HG03060 (cell line): ENCODE data around the gene COL19A1.

Experiments
- ATAC-seq: cut with Tn5 transposase; IDR thresholded peaks from one replicate; pipeline ENCODE4 v1.9.1; 2021; ENCODE audit warnings: low read depth, moderate number of reproducible peaks; ENCODE audit not compliant: unreplicated experiment

COL19A1 gene

DNA sequence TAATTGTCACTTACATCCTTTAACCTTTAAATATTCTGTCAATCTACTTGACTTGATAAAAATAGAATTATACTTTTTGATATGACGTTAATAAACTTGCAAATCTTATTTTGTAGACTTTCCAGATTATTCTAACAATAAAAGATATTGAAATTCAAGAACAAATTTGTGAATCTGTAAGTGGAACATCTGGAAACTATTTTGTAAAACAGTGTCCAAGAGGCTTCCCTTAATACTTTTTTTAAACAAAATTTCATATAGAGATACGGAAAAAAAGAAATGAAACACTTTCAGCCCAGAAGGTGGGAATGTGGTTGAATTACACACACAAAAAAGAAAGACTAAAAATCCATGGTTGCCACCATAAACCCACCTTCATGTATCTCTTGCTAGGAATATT, 174.4 kb downstream of the COL19A1 start:
- ATAC-seq: no peak

DNA sequence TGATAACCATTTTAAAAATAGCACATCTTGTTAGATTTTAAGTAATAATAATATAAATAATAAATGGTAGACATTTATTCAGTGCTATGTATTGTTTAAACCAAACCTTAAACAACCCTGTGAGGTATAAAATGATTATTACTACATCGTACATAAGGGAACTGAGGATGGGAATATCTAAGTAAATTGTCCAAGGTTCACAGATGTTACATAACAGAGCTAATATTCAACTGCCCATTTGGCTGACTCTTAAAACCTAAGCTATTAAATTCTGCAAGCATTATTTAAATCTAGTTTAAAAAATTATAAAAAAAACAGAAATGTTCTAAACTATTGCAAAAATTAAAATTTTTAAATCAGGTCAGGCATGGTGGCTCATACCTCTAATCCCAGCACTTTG, 175.1 kb downstream of the COL19A1 start:
- ATAC-seq: no peak

GRCh38 chr6:70045413-70045812, 179.1 kb downstream of the COL19A1 start:
- ATAC-seq: no peak

DNA sequence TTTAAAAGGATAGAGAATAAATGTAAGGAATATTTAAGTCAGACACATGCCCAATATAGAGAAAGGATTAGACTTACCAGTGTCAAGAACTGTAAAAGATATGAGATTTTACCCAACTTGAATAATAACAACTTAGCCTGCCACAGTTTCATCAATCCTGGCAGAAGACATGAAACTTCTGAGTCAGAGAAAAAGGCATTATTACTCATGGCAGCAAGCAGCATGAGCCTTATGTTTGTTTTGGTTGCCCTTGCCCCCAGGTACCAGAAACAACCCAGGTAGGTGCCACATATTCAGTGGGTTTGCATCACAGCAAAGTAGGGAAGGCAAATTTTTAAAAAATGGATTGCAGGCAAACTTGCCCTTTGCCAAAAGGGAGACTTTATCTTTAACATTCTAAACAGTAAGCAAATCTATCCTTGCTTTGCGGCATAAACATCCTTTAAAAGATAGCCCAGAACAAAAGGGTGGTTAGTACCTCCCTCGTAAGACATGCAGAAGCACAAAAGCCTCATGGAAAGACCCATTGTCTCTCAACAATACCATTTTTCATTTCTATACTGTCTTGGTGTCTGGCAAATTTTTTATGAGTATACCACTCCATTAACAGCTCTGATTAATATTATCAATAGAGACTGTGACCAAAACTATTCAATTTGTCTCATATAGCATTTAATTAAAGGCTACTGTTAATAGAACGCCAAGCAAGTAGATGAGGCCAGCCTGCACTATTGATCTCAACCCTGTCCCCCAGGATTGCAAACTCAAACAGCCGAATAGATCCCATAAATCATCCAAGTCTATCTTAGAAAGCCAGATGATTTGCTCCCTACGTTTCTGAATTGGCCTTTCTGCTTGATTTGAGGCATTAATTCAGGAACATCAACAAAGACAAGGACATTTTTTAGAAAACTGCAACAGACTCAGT, 185.1 kb downstream of the COL19A1 start:
- ATAC-seq: no peak

DNA sequence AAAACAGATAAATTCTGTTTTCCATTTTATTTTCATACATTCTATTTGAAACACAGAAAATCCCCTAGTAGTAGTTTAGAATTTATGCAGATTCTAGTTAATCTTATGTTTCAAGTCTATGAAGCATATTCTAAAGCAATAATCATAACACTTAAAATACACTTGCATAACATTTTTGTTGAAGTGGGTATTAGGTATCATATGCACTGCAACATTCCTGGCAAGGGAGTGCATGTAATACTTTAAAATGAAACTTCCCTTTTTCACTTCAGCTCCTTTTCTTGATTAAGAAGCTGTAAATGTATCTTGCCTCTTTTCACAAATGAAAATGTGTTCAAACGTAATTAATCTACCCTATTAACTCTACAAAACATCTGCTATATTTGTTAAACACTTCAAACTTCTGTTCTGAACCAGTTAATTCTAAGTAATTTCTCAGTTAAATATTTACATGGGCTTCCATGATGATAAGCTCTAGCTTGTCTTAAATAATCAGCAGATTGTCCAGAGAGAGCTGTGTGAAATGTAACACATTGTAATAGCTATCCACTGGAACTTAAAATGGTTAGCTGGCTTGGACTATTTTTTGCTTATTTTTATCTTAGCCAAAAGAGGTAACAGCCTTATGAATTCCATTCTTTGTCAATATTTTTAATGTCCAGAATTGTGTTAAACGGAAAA, 192.8 kb downstream of the COL19A1 start:
- ATAC-seq: no peak

GRCh38 chr6:70060680-70061079, 194.3 kb downstream of the COL19A1 start:
- ATAC-seq: no peak

- ATAC-seq: no peak
Measured at GRCh38 chr6:70061546-70061945, 195.2 kb downstream of the COL19A1 start.

GRCh38 chr6:70062010-70062409, 195.7 kb downstream of the COL19A1 start:
- no peak for ATAC-seq

- ATAC-seq: no peak
Measured at GRCh38 chr6:70072540-70073179, 206.3 kb downstream of the COL19A1 start.

- no peak for ATAC-seq
Measured at GRCh38 chr6:70073637-70074036, 207.3 kb downstream of the COL19A1 start.

DNA sequence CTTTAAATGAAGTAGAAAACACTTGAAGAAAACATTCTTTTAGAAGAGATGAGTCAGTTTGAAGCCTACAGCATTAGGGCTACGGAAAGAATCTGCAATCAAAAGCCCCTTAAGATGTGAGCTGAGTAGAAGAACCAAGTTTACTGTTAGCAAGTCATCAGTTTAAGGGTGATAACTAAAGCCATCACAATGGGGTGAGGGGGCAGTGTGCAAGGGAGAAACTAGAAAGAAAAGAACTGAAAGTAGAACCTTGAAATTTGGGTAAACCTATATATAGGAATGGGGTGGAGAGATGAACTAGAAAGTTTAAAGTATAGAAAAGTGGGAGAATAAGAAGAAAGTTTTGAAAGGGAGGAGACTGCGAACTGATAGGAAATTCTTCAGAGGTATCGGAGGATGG, 212.9 kb downstream of the COL19A1 start:
- no peak for ATAC-seq

GRCh38 chr6:70080443-70081070, 214.2 kb downstream of the COL19A1 start:
- no peak for ATAC-seq

DNA sequence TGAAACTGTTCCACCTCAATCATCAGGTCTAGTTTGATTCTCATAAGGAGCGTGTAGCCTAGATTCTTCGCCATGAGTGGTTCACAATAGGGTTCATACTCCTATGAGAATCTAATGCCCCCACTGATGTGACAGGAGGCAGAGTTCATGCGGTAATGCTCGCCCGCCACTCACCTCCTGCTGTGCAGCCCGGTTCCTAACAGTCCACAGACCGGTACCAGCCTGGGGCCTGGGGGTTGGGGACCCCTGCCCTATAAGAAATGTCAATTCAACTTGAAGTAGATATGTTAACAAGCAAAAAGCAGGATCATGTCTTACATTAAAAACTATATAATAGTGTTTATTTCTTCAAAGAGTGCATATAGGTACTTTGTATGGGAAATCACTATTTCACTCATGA, 216.5 kb downstream of the COL19A1 start:
- no peak for ATAC-seq

DNA sequence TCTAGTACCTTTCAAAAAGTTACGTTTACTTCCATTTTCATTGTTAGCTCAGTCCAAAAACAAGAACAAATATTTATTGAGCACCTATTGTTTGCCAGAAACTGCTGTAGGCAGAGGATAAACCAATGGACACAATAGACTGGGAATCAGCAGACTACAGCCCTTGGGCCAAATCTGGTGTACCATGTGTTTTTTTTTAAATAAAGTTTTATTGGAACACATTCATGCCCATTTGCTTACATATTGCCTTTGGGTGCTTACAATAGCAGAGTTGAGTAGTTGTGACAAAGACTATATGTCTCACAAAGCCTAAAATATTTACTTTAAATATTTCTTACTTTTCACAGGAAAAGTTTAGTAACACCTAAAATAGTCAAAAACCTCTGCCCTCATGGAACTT, 220.4 kb downstream of the COL19A1 start:
- ATAC-seq: no peak

DNA sequence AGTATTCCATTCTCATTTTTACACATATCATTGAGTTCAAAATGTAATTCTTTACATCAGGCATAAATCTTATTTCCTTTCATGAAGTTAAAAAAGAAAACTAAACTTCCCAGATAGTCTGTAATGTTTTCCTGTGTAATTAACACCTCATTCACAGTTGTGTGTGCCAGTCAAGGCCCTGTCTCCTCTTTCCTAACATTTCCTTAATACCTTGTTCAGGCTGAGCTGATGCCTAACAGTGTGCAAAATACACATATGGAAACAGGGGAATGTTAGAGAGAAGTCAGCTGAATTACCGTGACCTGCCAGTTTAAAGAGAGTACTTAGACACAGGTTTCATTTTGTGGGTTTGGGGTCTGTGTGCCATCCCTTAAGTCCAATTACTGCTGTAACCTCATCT, 227.8 kb downstream of the COL19A1 start:
- ATAC-seq: no peak

DNA sequence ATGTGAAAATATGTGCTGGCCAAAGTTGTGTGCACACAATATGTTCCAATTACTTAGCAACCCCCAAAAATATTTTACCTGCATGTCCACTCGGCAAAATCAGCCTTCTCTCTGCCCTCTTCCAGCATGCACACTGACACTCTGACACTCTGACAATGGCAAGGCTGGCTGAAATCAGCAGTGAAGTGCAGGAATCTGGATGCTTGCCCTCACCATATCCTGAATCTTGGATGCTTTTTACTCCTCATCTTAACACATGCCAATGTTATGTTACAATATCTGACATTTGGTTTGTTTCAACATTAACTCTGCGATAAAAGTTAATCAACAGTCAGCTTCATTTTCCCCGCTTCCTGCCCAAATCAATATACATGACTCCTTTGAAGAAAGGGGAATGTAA, 233.4 kb downstream of the COL19A1 start:
- ATAC-seq: no peak

- no peak for ATAC-seq
Measured at GRCh38 chr6:70103798-70104197, 237.4 kb downstream of the COL19A1 start.

GRCh38 chr6:70107852-70108629, 241.7 kb downstream of the COL19A1 start:
- no peak for ATAC-seq

GRCh38 chr6:70110126-70111022, 244.0 kb downstream of the COL19A1 start:
- ATAC-seq: no peak
